GM18499 (cell line): ENCODE measurements around the gene SHISA4.
"Not testable (repeated sequence)": the region's sequence is repeated elsewhere in the genome, so short reads cannot be mapped to it uniquely, and the experiment has no call there.

Experiments
- ATAC-seq: cut with Tn5 transposase; IDR thresholded peaks from one replicate; pipeline ENCODE4 v1.9.1; 2021; ENCODE audit warnings: moderate number of reproducible peaks; ENCODE audit not compliant: insufficient read depth, unreplicated experiment

Gene SHISA4

DNA sequence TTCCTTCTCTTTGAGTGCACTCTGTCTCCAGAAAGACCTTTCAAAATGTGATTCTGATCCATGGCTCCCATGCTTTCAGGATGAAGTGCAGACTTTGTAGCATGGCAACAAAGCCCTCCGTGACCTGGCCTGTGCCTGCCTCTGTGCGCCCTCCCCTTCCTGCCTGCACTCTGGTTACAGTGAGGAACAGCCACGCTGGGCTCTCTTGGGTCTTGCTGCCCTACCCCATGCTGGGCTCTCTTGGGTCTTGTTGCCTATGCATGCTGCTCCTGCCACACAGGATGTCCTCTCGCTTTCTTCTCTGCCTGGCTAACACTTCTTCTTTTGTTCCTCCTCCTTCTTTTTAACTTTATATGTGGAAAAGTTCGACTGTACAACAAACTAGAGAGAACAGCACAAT lies 29.6 kb downstream of the SHISA4 start:
- no peak for ATAC-seq

DNA sequence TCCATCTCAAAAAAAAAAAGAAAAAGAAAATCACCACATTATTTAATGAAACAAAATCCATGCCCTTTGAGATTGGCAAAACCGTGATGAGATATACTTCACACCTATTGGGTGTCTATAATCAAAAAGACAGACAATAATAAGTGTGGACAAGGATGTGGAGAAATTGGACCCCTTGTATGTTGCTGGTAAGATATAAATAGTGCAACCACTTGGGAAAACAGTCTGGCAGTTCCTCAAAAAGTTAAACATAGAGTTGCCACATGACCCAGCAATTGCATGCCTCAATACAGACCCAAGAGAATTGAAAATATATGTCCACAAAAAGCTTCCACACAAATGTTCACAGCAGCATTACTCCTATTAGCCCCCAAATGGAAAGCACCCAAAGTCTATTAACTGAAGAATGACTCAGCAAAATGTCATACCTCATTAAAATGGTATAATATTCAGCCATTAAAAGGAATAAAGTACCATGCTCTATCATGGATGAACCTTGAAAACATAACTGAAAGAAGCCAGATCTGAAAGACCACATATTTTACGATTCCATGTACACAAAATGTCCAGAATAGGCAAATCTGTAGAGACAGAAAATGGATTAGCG lies 33.4 kb downstream of the SHISA4 start:
- no peak for ATAC-seq

GRCh38 chr1:201925301-201925567 lies 36.5 kb downstream of the SHISA4 start:
- ATAC-seq = no peak

GRCh38 chr1:201925981-201926645 lies 37.4 kb downstream of the SHISA4 start:
- ATAC-seq = no peak

GRCh38 chr1:201928266-201928665 lies 39.6 kb downstream of the SHISA4 start:
- no peak for ATAC-seq

DNA sequence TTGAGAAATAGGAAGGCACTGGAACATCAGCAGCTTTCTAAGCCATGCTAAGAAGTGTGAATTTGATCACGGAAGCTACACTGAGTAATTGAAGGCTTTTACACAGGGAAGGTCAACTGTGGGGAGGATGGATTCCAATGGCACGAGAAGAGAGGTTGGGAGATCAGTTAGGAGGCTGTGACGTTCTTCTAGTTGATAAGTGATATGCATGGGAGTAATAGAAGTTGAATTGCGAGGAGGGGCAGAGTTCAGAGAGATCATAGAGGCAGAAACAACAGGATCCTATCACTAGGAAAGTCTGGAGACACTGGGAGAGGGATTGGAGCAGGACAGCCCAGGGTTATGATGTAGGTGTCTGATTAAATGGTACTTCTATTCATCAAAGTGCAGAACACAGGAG lies 41.4 kb downstream of the SHISA4 start:
- no peak for ATAC-seq

DNA sequence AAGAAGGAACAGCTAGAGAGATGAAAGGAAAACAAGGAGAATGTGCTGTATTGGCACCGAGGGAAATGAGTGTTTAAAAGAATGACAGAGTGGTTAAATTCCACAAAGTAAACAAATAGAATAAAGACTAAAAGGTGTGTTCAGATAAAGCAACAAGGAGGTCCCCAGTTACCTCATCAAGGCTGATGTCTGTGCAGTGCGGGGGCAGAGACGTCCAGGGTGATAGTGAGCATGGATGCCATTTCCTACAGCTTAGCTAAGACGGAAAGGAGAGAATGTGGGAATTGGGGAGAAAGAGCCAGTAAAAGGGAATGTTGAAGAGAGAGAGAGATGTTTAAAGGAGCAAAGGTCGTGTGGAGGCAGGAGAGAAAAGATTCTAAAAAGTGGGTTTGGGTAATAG lies 42.1 kb downstream of the SHISA4 start:
- no peak for ATAC-seq

GRCh38 chr1:201933840-201934430 lies 45.2 kb downstream of the SHISA4 start:
- ATAC-seq = no peak

GRCh38 chr1:201937624-201938213 lies 49.0 kb downstream of the SHISA4 start:
- ATAC-seq = no peak

DNA sequence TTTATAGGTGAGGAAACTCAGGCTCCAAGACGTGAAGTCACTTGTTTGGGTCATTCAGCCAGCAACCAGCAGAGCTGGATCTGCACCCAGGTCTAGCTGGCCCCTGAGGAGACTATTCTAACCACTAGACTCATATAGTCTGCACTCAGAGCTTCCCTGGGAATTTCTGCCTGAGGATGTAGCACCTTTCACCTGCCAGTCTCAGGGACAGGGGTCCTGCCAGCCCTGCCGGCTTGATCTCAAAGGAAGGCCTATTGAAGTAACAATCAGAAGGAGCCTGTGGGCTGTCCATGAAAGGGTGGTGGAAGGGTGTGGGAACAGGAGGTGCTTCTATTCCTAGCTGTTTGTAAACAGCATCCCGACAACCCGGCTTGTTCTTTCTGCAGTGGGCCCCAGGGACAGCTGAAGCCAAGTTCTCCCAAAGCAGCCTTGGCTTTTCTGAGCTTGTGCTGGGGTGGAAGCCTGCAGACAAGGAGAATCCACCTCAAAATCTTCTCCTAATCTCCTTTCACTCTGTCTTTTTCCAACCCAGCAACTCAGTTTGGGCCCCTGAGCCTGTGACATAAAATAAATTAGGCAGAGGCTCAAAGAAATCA lies 49.8 kb downstream of the SHISA4 start:
- ATAC-seq = no peak

DNA sequence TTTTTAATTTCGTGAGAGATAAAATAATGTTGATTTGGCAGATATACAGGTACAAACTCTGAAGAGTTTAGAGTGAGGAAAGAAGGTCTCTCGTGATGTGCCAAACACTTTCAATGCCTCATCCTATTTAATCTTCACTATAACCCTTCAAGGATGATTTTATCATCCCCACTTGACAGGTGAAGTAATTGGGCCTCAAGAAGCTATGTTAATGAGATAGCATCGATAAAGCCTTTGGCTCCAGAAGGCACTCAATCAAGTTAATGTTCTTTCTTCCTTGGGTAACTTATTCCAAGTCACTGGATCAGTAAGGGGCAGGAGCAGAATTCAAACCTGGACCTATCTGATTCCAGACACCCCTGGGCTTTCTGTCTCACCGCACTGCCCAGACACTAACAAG lies 50.5 kb downstream of the SHISA4 start:
- ATAC-seq = no peak

DNA sequence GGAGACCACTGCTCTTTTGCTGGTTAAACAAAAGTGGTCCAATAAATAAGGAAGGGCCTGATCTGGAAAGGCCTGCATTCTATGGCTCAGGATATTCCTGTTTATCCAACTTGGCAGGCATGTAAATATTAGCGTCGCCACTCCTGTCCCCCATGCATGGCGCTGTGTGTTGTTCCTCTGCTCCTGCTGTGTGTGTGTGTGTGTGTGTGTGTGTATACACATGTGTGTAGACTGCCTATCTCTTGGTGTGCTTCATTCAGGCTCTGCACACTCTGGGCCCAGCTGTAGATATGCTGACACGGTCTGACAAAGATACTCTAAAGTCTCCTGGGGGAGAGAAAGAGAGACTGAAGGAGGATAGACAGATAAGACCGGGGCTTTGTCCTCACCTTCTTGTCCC lies 50.9 kb downstream of the SHISA4 start:
- ATAC-seq = no peak

DNA sequence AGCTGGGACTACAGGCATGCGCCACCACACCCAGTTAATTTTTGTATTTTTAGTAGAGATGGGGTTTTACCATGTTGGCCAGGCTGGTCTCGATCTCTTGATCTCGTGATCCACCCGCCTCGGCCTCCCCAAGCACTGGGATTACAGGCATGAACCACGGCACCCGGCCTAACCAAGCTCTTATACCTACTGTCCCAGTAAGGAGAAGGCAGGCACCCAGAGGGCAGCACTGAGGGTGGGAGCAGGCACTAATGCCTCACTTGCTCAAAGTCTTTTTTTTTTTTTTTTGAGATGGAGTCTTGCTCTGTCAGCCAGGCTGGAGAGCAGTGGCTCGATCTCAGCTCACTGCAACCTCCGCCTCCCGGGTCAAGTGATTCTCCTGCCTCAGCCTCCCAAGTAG lies 51.6 kb downstream of the SHISA4 start:
- ATAC-seq = not testable (repeated sequence)

DNA sequence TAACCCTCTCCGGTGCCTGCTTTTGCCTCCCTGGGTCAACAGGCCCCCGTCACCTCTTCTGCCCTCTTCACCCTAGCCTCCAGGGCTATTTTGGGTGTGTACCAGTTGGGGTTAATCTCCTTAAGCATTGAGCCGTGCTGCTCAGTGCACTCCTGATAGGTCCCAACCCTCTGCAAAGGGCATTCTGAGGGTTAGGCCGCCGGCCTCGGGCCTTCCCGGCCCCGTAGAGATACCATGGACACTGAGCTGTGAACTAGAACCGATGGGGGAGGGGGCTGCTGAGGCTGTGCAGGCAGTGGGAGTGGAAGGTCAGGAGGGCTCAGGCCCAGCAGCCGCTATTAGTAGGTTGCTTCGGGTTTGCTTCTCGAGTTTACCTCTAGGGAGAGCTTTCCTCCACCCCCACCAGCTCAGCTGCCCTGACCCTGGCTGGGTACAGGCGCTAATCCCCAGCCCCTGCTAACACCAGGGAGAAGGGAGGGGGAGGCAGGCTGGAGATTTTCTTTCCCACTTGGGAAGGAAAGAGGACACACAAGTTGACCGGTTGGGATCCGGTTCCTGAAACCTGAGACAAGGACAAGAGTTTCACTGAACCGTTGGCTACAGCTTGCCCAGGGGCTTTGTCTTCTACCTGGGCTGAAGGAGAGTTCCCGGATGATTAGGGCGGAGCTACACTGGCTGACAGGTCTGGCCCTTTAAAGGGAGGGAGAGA lies 52.9 kb downstream of the SHISA4 start:
- no peak for ATAC-seq

GRCh38 chr1:201942129-201942495 lies 53.4 kb downstream of the SHISA4 start:
- ATAC-seq = no peak
